B cell (primary cell): Measurements from ENCODE around the gene TSPAN9. TPM values are rescaled to one million over a fixed set of nuclear protein-coding genes. Genes with fewer than 3 reads are reported as not detected.

Source experiments
- ATAC-seq: fragments of 200-7000 bp; cut with Tn5 transposase; one replicate; pipeline ENCODE4 v1.10.0; 2021; ENCODE audit warnings: low read depth, mild to moderate bottlenecking, moderate number of reproducible peaks, moderate library complexity
- CTCF ChIA-PET: fragments of 350-600 bp; sonication (Branson Sonifier 250); formaldehyde crosslinking; loops from one replicate; lab custom pipeline; 2021; ENCODE audit warnings: antibody characterized with exemption, inconsistent platforms; lab: Charles Lee
- POLR2A ChIA-PET: fragments of 350-600 bp; sonication (Branson Sonifier 250); formaldehyde crosslinking; loops from one replicate; lab custom pipeline; 2021; ENCODE audit warnings: antibody characterized with exemption; lab: Charles Lee
- DNase-seq: peaks from one replicate; pipeline ENCODE4 v3.0.0; 2013
- H2AFZ ChIP-seq: 2 replicates; pipeline ENCODE4 v1.6.1; 2012; ENCODE audit warnings: mild to moderate bottlenecking, low read depth, low read length; ENCODE audit not compliant: insufficient read depth, poor library complexity, severe bottlenecking
- H3K27ac ChIP-seq, 2 donors: 1 replicate in 1 of 2; 2 replicates in 1 of 2; pipeline ENCODE4 v1.5.1; 2012 to 2013; ENCODE audit warnings: low read length in 2 of 2, mild to moderate bottlenecking in 2 of 2, moderate library complexity in 1 of 2
- H3K27me3 ChIP-seq, 4 experiments: fragments of 200-600 bp in 1 of 4; sonication (generic) in 1 of 4; replicated peaks in 1 of 4; 1 replicate in 2 of 4; 2 replicates in 2 of 4; pipeline versions ENCODE4 v1.6.1 to v1.7.0; 2013 to 2016; ENCODE audit warnings: low read length in 3 of 4, mild to moderate bottlenecking in 2 of 4, mixed read lengths in 1 of 4, moderate library complexity in 1 of 4; ENCODE audit not compliant: insufficient read depth in 4 of 4, control insufficient read depth in 3 of 4; ENCODE audit errors: control extremely low read depth in 1 of 4
- H3K36me3 ChIP-seq, 2 experiments: replicated peaks in 1 of 2; 1 replicate in 1 of 2; 2 replicates in 1 of 2; pipeline versions ENCODE4 v1.6.1 to v1.7.1; 2013; ENCODE audit warnings: low read length in 1 of 2; ENCODE audit not compliant: insufficient read depth in 2 of 2, control insufficient read depth in 1 of 2; ENCODE audit errors: control extremely low read depth in 1 of 2, extremely low read depth in 1 of 2
- H3K4me1 ChIP-seq, 2 donors: fragments of 200-600 bp in 1 of 2; sonication (generic) in 1 of 2; 1 replicate in 1 of 2; 2 replicates in 1 of 2; pipeline versions ENCODE4 v1.5.1 to v1.6.1; 2013 to 2017; ENCODE audit warnings: low read length in 2 of 2; ENCODE audit not compliant: control insufficient read depth in 2 of 2, insufficient read depth in 2 of 2
- H3K4me2 ChIP-seq: replicated peaks from 2 replicates; pipeline ENCODE3; 2012; ENCODE audit warnings: mild to moderate bottlenecking, low read depth, low read length; ENCODE audit not compliant: poor library complexity, severe bottlenecking
- H3K4me3 ChIP-seq, 5 experiments: fragments of 200-600 bp in 1 of 5; sonication (generic) in 1 of 5; 1 replicate in 3 of 5; 2 replicates in 2 of 5; pipeline versions ENCODE4 v1.5.1 to v1.7.0; 2011 to 2016; ENCODE audit warnings: low read length in 4 of 5, mild to moderate bottlenecking in 4 of 5, low read depth in 2 of 5, control low read depth in 1 of 5, moderate library complexity in 1 of 5; ENCODE audit not compliant: insufficient read depth in 1 of 5; ENCODE audit errors: control extremely low read depth in 1 of 5, extremely low read depth in 1 of 5
- H3K79me2 ChIP-seq: fragments of 200-600 bp; sonication (generic); one replicate; pipeline ENCODE4 v1.6.0; 2016; ENCODE audit warnings: low read length; ENCODE audit not compliant: control insufficient read depth, insufficient read depth
- H3K9ac ChIP-seq: fragments of 200-600 bp; sonication (generic); 2 replicates; pipeline ENCODE4 v1.6.1; 2017; ENCODE audit warnings: mild to moderate bottlenecking, low read length, moderate library complexity
- H3K9me3 ChIP-seq, 3 donors: one replicate each; pipeline versions ENCODE4 v1.6.1 to v1.7.1; 2013; ENCODE audit warnings: low read length in 2 of 3; ENCODE audit not compliant: control insufficient read depth in 2 of 3, insufficient read depth in 1 of 3; ENCODE audit errors: control extremely low read depth in 1 of 3
- H4K20me1 ChIP-seq: 2 replicates; pipeline ENCODE4 v1.6.0; 2012; ENCODE audit warnings: mild to moderate bottlenecking, low read length; ENCODE audit not compliant: insufficient read depth, control insufficient read depth, poor library complexity, severe bottlenecking
- H3K27ac Mint-ChIP-seq: one replicate; pipeline ENCODE4 v1.8.0; 2021; ENCODE audit warnings: mixed read lengths
- H3K27me3 Mint-ChIP-seq: one replicate; pipeline ENCODE4 v1.8.0; 2021; ENCODE audit warnings: mixed read lengths
- H3K4me1 Mint-ChIP-seq: one replicate; pipeline ENCODE4 v1.8.0; 2021; ENCODE audit warnings: mixed read lengths
- H3K4me3 Mint-ChIP-seq: one replicate; pipeline ENCODE4 v1.8.0; 2021; ENCODE audit warnings: mixed read lengths
- H3K9me3 Mint-ChIP-seq: one replicate; pipeline ENCODE4 v1.8.0; 2022; ENCODE audit warnings: mixed read lengths; ENCODE audit not compliant: insufficient read depth
- EZH2 ChIP-seq: IDR thresholded peaks from 2 replicates; pipeline ENCODE4 v1.6.1; 2012; ENCODE audit warnings: borderline replicate concordance, low read depth, mild to moderate bottlenecking, moderate library complexity, low read length; ENCODE audit not compliant: insufficient read depth, poor library complexity, severe bottlenecking
- WGBS: methylation state at CpG from one replicate; pipeline ENCODE4 v1.1.5; 2013; ENCODE audit warnings: missing lambda C conversion rate; ENCODE audit not compliant: insufficient coverage; 5-methylcytosine and 5-hydroxymethylcytosine counted together
- intact Hi-C: fragments of 100-400 bp; cut with micrococcal nuclease; formaldehyde crosslinking; loops from one replicate; pipeline ENCODE4 v1.10.0; 2022
- polyA plus RNA-seq: library from polyadenylated mRNA; depleted of rRNA; stranded (reverse); fragments of >200 nt; gene quantifications from 2 replicates; pipeline ENCODE4 v1.2.3, GENCODE V29; 2012
- total RNA-seq, 2 donors: library from RNA; stranded (reverse); fragments of 120-200 nt in 1 of 2; gene quantifications; 1 replicate in 1 of 2; 2 replicates in 1 of 2; pipeline versions ENCODE4 v1.2.3 to v1.2.4, GENCODE V29; 2013 to 2022
- TF ChIP-seq, protein P1 (sequence below): fragments of 200-600 bp; IDR thresholded peaks from one replicate; pipeline ENCODE4 v1.8.0; 2022; ENCODE audit warnings: antibody characterized with exemption, mild to moderate bottlenecking

Gene TSPAN9
- total and polyA plus RNA-seq, 2 donors (not counting 1 experiment from before 2014, with no cell fraction given) = 0.15 to 0.37 TPM

DNA sequence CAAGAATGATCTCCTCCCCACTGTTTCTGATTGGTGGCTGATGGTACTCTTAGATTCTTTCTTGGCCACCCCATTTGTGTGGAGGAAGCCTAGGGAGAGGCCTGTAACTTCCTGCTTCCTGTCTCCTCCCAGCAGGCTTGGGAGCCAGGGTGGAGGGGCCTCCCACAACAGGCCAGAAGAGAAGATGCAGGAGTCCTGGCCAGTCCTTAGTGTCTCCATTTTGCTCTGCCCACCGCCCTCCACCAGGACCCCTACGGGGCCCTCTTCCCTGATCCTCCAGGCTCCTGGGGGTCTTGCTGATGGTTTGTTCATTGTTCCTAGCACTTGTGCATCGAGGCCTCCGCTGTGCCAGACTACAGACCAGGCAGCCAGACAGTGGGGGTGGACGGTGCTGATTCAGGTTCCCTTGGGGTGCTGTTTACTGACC lies 6.8 kb downstream of the TSPAN9 start:
- Mint-ChIP-seq H3K9me3 (no peaks in the 10 kb centered on the region), H3K27me3 (no peaks in the 10 kb centered on the region), H3K27ac (no peak overlapping the region), H3K4me1 (no peaks in the 10 kb centered on the region), H3K4me3 (no peak overlapping the region)
- Histone ChIP-seq H3K27me3 (no peaks in the 10 kb centered on the region), H3K9ac (no peak overlapping the region), H3K4me3 (no peak overlapping the region), H3K4me1 (no peaks in the 10 kb centered on the region), H3K27ac (no peak overlapping the region), H4K20me1 (no peaks in the 10 kb centered on the region), H3K36me3 (no peaks in the 10 kb centered on the region), H3K79me2 (no peaks in the 10 kb centered on the region), H3K9me3 (peaks cover 0 to 3% (median 0%) of the 10 kb centered on the region in 3 donors), H2AFZ (no peak overlapping the region), H3K4me2 (no peak overlapping the region)
- intact Hi-C loops = no loop called here
- POLR2A ChIA-PET = no interaction called here
- DNase-seq = no peak
- CTCF ChIA-PET = no interaction called here
- TF ChIP-seq, protein P1, sequence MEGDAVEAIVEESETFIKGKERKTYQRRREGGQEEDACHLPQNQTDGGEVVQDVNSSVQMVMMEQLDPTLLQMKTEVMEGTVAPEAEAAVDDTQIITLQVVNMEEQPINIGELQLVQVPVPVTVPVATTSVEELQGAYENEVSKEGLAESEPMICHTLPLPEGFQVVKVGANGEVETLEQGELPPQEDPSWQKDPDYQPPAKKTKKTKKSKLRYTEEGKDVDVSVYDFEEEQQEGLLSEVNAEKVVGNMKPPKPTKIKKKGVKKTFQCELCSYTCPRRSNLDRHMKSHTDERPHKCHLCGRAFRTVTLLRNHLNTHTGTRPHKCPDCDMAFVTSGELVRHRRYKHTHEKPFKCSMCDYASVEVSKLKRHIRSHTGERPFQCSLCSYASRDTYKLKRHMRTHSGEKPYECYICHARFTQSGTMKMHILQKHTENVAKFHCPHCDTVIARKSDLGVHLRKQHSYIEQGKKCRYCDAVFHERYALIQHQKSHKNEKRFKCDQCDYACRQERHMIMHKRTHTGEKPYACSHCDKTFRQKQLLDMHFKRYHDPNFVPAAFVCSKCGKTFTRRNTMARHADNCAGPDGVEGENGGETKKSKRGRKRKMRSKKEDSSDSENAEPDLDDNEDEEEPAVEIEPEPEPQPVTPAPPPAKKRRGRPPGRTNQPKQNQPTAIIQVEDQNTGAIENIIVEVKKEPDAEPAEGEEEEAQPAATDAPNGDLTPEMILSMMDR = no peak
- no peak for TF ChIP-seq EZH2
- ATAC-seq = no peak
- WGBS = 98% methylated on average over 4 of the region's 5 CpGs

DNA sequence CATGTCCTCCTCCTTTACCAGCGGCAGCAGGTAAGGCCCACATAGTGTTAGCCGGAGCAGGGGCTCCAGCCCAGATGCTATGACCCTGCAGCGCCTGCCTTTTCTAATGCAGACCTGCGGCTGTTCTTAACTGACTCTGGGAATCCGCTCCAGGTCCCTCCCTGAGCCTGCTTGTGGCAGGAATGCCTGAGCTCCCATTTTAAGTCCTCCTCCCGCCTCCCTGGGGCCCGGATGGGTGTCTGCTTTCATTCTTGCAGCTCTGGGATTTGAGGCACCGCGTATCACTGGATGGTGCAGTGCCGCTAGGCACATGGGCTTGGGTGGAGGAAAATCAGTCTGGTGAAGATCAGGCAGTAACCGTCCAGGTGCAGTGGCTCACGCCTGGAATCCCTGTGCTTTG lies 7.6 kb downstream of the TSPAN9 start:
- ATAC-seq (no peak), DNase-seq (no peak)
- intact Hi-C loops = no loop called here
- TF ChIP-seq EZH2 = no peak
- TF ChIP-seq, protein P1 = no peak
- Histone ChIP-seq H3K9ac (no peak overlapping the region), H3K4me1 (no peaks in the 10 kb centered on the region), H3K27ac (no peak overlapping the region), H2AFZ (no peak overlapping the region), H3K27me3 (no peaks in the 10 kb centered on the region), H3K4me2 (no peak overlapping the region), H3K9me3 (peaks cover 0 to 3% (median 0%) of the 10 kb centered on the region in 3 donors), H3K79me2 (no peaks in the 10 kb centered on the region), H3K36me3 (no peaks in the 10 kb centered on the region), H4K20me1 (no peaks in the 10 kb centered on the region), H3K4me3 (no peak overlapping the region)
- Mint-ChIP-seq H3K4me3 (no peak overlapping the region), H3K9me3 (no peaks in the 10 kb centered on the region), H3K27me3 (no peaks in the 10 kb centered on the region), H3K4me1 (no peaks in the 10 kb centered on the region), H3K27ac (no peak overlapping the region)
- CTCF ChIA-PET = no interaction called here
- POLR2A ChIA-PET = no interaction called here
- WGBS = 93% methylated on average over 12 of the region's 12 CpGs
